Fibroblast of lung (primary cell): ENCODE data around the gene FHAD1.

Experiments
- CTCF ChIP-seq, 2 donors: IDR thresholded peaks in 1 of 2; conservative IDR thresholded peaks in 1 of 2; 1 replicate in 1 of 2; 2 replicates in 1 of 2; pipeline ENCODE4 v1.5.1; 2011 to 2012; ENCODE audit warnings: low read length in 2 of 2, control low read depth in 1 of 2, inconsistent platforms in 1 of 2, low read depth in 1 of 2, mild to moderate bottlenecking in 1 of 2
- EZH2 ChIP-seq: IDR thresholded peaks from 2 replicates; pipeline ENCODE4 v1.5.1; 2012; ENCODE audit warnings: low read length, control low read depth, mild to moderate bottlenecking; ENCODE audit errors: missing control alignments

- TF ChIP-seq CTCF (conservative IDR thresholded peaks at IDR 0.05 in 1 of 2, IDR thresholded peaks at IDR 0.05 in 1 of 2; ENCODE audit: low read depth in 1 of 2, low read length in 2 of 2), result no peak
- no peak for TF ChIP-seq EZH2
Observed at GRCh38 chr1:15321601-15322000, 74.6 kb downstream of the FHAD1 start.
